HepG2 (cell line): ENCODE results near the gene SLC45A2. TPM values are rescaled to one million over a fixed set of nuclear protein-coding genes. Genes with fewer than 3 reads are reported as not detected.

ENCODE experiments used
- ATAC-seq: fragments of 200-7000 bp; cut with Tn5 transposase; 3 replicates; pipeline ENCODE4 v1.9.1; 2020; ENCODE audit warnings: mild to moderate bottlenecking, moderate library complexity
- BruUV-seq: library from RNA; stranded (reverse); fragments of 400-500 nt; replicated peaks from 2 replicates; lab custom pipeline; 2021; lab: Mats Ljungman, UMichigan
- CTCF ChIA-PET: fragments of 300-600 bp; formaldehyde crosslinking; extraction: SDS; loops from one replicate; lab custom pipeline; 2021; ENCODE audit warnings: low total read pairs, inconsistent platforms, low intra/inter-chr PET ratio; lab: Yijun Ruan, JAX
- POLR2A ChIA-PET: fragments of 350-600 bp; sonication (Branson Sonifier 250); formaldehyde crosslinking; loops from one replicate; lab custom pipeline; 2020; ENCODE audit warnings: antibody characterized with exemption, inconsistent platforms; lab: Yijun Ruan, JAX
- DNase-seq: peaks from one replicate; pipeline ENCODE4 v3.0.0-alpha.2; 2015; ENCODE audit warnings: low spot score
- FAIRE-seq: peaks from 3 replicates; lab custom pipeline; 2011; peaks lifted over from hg19 to GRCh38; lab: Jason Lieb, UNC
- H2AFZ ChIP-seq: one replicate; pipeline ENCODE4 v1.6.1; 2011; ENCODE audit warnings: low read length, inconsistent platforms
- H3K27ac ChIP-seq: fragments of 300-600 bp; 3 replicates; pipeline ENCODE4 v1.8.0; 2011; ENCODE audit warnings: mixed run types, mild to moderate bottlenecking, mixed read lengths, low read length, inconsistent platforms; ENCODE audit not compliant: insufficient read depth; ENCODE audit errors: extremely low read length
- H3K27me3 ChIP-seq, 2 experiments: fragments of 200-600 bp in 1 of 2; 2 replicates in 1 of 2; 3 replicates in 1 of 2; pipeline versions ENCODE4 v1.6.0 to v1.8.0; 2011; ENCODE audit warnings: low read length in 2 of 2, mild to moderate bottlenecking in 2 of 2, moderate library complexity in 2 of 2, inconsistent platforms in 1 of 2; ENCODE audit not compliant: insufficient read depth in 2 of 2, control insufficient read depth in 1 of 2
- H3K36me3 ChIP-seq, 2 experiments: fragments of 200-600 bp in 1 of 2; replicated peaks in 1 of 2; 2 replicates in 1 of 2; 3 replicates in 1 of 2; pipeline versions ENCODE4 v1.5.1 to v1.8.0; 2011; ENCODE audit warnings: low read length in 2 of 2, inconsistent platforms in 1 of 2; ENCODE audit not compliant: insufficient read depth in 2 of 2, control insufficient read depth in 1 of 2
- H3K4me1 ChIP-seq: 2 replicates; pipeline ENCODE4 v1.5.1; 2012; ENCODE audit warnings: low read length, inconsistent platforms; ENCODE audit not compliant: insufficient read depth
- H3K4me2 ChIP-seq: 2 replicates; pipeline ENCODE4 v1.6.0; 2011; ENCODE audit warnings: low read depth, low read length, inconsistent platforms
- H3K4me3 ChIP-seq, 3 experiments: fragments of 200-600 bp in 1 of 3; sonication (generic), shearing (Covaris generic) in 1 of 3; replicated peaks in 1 of 3; 2 replicates each; pipeline ENCODE4 v1.5.1; 2011 to 2016; ENCODE audit warnings: low read length in 3 of 3, inconsistent platforms in 2 of 3, low read depth in 2 of 3, mild to moderate bottlenecking in 2 of 3, control low read depth in 1 of 3, mixed read lengths in 1 of 3; ENCODE audit not compliant: insufficient read depth in 1 of 3
- H3K79me2 ChIP-seq: one replicate; pipeline ENCODE4 v1.6.1; 2011; ENCODE audit warnings: low read length, inconsistent platforms; ENCODE audit not compliant: insufficient read depth
- H3K9ac ChIP-seq: 2 replicates; pipeline ENCODE4 v1.6.0; 2011; ENCODE audit warnings: mild to moderate bottlenecking, low read depth, low read length, inconsistent platforms; ENCODE audit not compliant: insufficient read depth
- H3K9me3 ChIP-seq: 2 replicates; pipeline ENCODE4 v1.5.1; 2012; ENCODE audit warnings: mild to moderate bottlenecking, low read length
- H4K20me1 ChIP-seq: 2 replicates; pipeline ENCODE4 v1.6.0; 2011; ENCODE audit warnings: inconsistent platforms, mild to moderate bottlenecking, low read length, moderate library complexity; ENCODE audit not compliant: insufficient read depth
- ATF7 ChIP-seq, 2 experiments: fragments of 450-650 bp in 1 of 2; sonication (generic) in 1 of 2; formaldehyde crosslinking in 1 of 2; IDR thresholded peaks; 2 replicates each; pipeline versions ENCODE4 v1.4.0 to v1.6.1; 2016 to 2020; ENCODE audit warnings: antibody characterized with exemption in 1 of 2, mild to moderate bottlenecking in 1 of 2, missing genetic modification reagents in 1 of 2
- EP300 ChIP-seq, 3 experiments: sonication (generic) in 1 of 3; formaldehyde crosslinking in 1 of 3; IDR thresholded peaks; 2 replicates each; pipeline versions ENCODE4 v1.5.1 to v1.6.1; 2011 to 2020; ENCODE audit warnings: low read depth in 2 of 3, low read length in 2 of 3, borderline replicate concordance in 1 of 3, improper control_type of control experiment in 1 of 3, mild to moderate bottlenecking in 1 of 3, missing genetic modification reagents in 1 of 3, moderate library complexity in 1 of 3
- GPN1 ChIP-seq: sonication (generic); formaldehyde crosslinking; IDR thresholded peaks from 2 replicates; pipeline ENCODE4 v1.5.1; 2020; ENCODE audit warnings: missing genetic modification reagents, borderline replicate concordance
- HOMEZ ChIP-seq: IDR thresholded peaks from 2 replicates; pipeline ENCODE4 v1.6.1; 2016; ENCODE audit warnings: low read depth
- JARID2 ChIP-seq: sonication (generic); formaldehyde crosslinking; IDR thresholded peaks from 2 replicates; pipeline ENCODE4 v1.8.1; 2023; ENCODE audit warnings: missing genetic modification reagents, inconsistent platforms; ENCODE audit not compliant: insufficient replicate concordance
- KLF15 ChIP-seq: sonication (generic); formaldehyde crosslinking; IDR thresholded peaks from 2 replicates; pipeline ENCODE4 v1.8.1; 2023; ENCODE audit warnings: borderline replicate concordance, mild to moderate bottlenecking, inconsistent platforms, missing genetic modification reagents, mixed read lengths
- NFATC3 ChIP-seq: sonication (generic); formaldehyde crosslinking; IDR thresholded peaks from 2 replicates; pipeline ENCODE4 v1.5.1; 2020; ENCODE audit warnings: mild to moderate bottlenecking, missing genetic modification reagents
- POLR2AphosphoS5 ChIP-seq: IDR thresholded peaks from 2 replicates; pipeline ENCODE4 v1.6.1; 2012; ENCODE audit warnings: low read depth, low read length
- PRPF4 ChIP-seq: fragments of 200-400 bp; formaldehyde crosslinking; IDR thresholded peaks from 2 replicates; pipeline ENCODE4 v1.6.1; 2016; ENCODE audit warnings: low read length, low read depth; ENCODE audit not compliant: poor library complexity, severe bottlenecking
- RAD21 ChIP-seq: fragments of 450-650 bp; formaldehyde crosslinking; IDR thresholded peaks from 2 replicates; pipeline ENCODE4 v1.5.0; 2020; ENCODE audit warnings: mild to moderate bottlenecking
- SOX5 ChIP-seq: IDR thresholded peaks from 2 replicates; pipeline ENCODE4 v1.6.1; 2016; ENCODE audit warnings: borderline replicate concordance
- ZFP36 ChIP-seq: fragments of 150-350 bp; IDR thresholded peaks from 2 replicates; pipeline ENCODE4 v1.6.1; 2018; ENCODE audit warnings: borderline replicate concordance, low read length, low read depth; ENCODE audit not compliant: partially characterized antibody
- ZNF24 ChIP-seq: fragments of 450-650 bp; IDR thresholded peaks from 2 replicates; pipeline ENCODE4 v1.6.1; 2017; ENCODE audit warnings: antibody characterized with exemption, mild to moderate bottlenecking
- ZNF484 ChIP-seq: sonication (generic); formaldehyde crosslinking; IDR thresholded peaks from 2 replicates; pipeline ENCODE4 v1.5.1; 2020; ENCODE audit warnings: mild to moderate bottlenecking, low read depth, missing genetic modification reagents, borderline replicate concordance
- ZNF513 ChIP-seq: sonication (generic); formaldehyde crosslinking; conservative IDR thresholded peaks from 2 replicates; pipeline ENCODE4 v1.5.0; 2020; ENCODE audit warnings: missing genetic modification reagents
- ZNF598 ChIP-seq: sonication (generic); formaldehyde crosslinking; IDR thresholded peaks from 2 replicates; pipeline ENCODE4 v1.5.1; 2020; ENCODE audit warnings: mild to moderate bottlenecking, missing genetic modification reagents, borderline replicate concordance
- ZNF770 ChIP-seq: sonication (generic); formaldehyde crosslinking; IDR thresholded peaks from 2 replicates; pipeline ENCODE4 v1.5.0; 2020; ENCODE audit warnings: mild to moderate bottlenecking, missing genetic modification reagents
- WGBS: methylation state at CpG from one replicate; pipeline ENCODE4 v1.1.6; 2017; ENCODE audit warnings: low lambda C conversion rate; 5-methylcytosine and 5-hydroxymethylcytosine counted together
- in situ Hi-C: cut with HindIII; loops from 2 replicates; pipeline ENCODE4 v1.10.0; 2017; ENCODE audit warnings: low pct_unique_long_range_greater_than_20kb; ENCODE audit not compliant: extremely low pct_ligation_motif_present
- intact Hi-C: fragments of 100-400 bp; cut with micrococcal nuclease; formaldehyde crosslinking; loops from one replicate; pipeline ENCODE4 v1.10.0; 2022; ENCODE audit not compliant: unreplicated experiment
- polyA plus RNA-seq, 8 experiments: library from polyadenylated mRNA; depleted of rRNA in 3 of 8; stranded (reverse) in 7 of 8; unstranded in 1 of 8; fragments of >200 nt; fragmentation: Illumina TruSeq in 4 of 8; extraction: Trizol in 4 of 8; gene quantifications; 2 replicates each; pipeline versions ENCODE4 v1.2.1 to v1.2.3, GENCODE V29; 2011 to 2016; ENCODE audit warnings: low read depth in 4 of 8, missing spikeins in 1 of 8, mixed read lengths in 1 of 8; ENCODE audit not compliant: insufficient read depth in 1 of 8
- total RNA-seq, 5 experiments: library from RNA; depleted of rRNA; stranded (reverse); fragments of >200 nt; fragmentation: Illumina TruSeq; extraction: Trizol; gene quantifications; 2 replicates each; pipeline ENCODE4 v1.2.3, GENCODE V29; 2016; ENCODE audit warnings: low read depth in 1 of 5

Gene SLC45A2
- total and polyA plus RNA-seq, 2 of the 13 experiments (the other 11 are each of a cell fraction or from before 2014, with no cell fraction given): 0.22 to 0.24 TPM

- no peak overlapping the region for H2AFZ ChIP-seq
- no peaks in the 10 kb centered on the region for H3K9me3 ChIP-seq
- H3K9ac ChIP-seq: no peak overlapping the region
- H3K27ac ChIP-seq: no peak overlapping the region
- ATAC-seq (no peak), FAIRE-seq (no peak), DNase-seq (no peak)
- H4K20me1 ChIP-seq: no peaks in the 10 kb centered on the region
- H3K36me3 ChIP-seq: peaks cover 0 to 13% of the 10 kb centered on the region in 2 experiments; a peak in 2 of 5 replicates
- ChIA-PET POLR2A (interaction anchor here (1.8 kb wide), 1 partner anchor 13 kb away, joined by 9 read pairs; the partner anchor contains the start of gene AMACR), CTCF (no interaction called here)
- H3K4me3 ChIP-seq: no peak overlapping the region
- WGBS: 96% methylated on average over 2 of the region's 2 CpGs
- H3K27me3 ChIP-seq: no peaks in the 10 kb centered on the region
- no peak overlapping the region for H3K4me2 ChIP-seq
- in situ Hi-C loops: no loop called here
- intact Hi-C loops: no loop called here
- H3K4me1 ChIP-seq: peaks cover 10% of the 10 kb centered on the region
- no peaks in the 10 kb centered on the region for H3K79me2 ChIP-seq
- BruUV-seq: no TSS peak
- TF ChIP-seq ZNF513 (CRISPR knock-in tag): no peak
- TF ChIP-seq PRPF4: no peak
- no peak for TF ChIP-seq ZNF770 (CRISPR knock-in tag)
- TF ChIP-seq ZNF598 (CRISPR knock-in tag): no peak
- no peak for TF ChIP-seq ZNF484 (CRISPR knock-in tag)
- TF ChIP-seq HOMEZ: no peak
- no peak for TF ChIP-seq ZNF24
- no peak for TF ChIP-seq POLR2AphosphoS5
- TF ChIP-seq NFATC3 (CRISPR knock-in tag): no peak
- no peak for TF ChIP-seq KLF15 (CRISPR knock-in tag)
- TF ChIP-seq ATF7 (IDR thresholded peaks at IDR 0.05): no peak
- TF ChIP-seq ATF7 (CRISPR knock-in tag; IDR thresholded peaks at IDR 0.05): no peak
- no peak for TF ChIP-seq EP300 (IDR thresholded peaks at IDR 0.05; ENCODE audit: low read depth in 2 of 2, low read length in 2 of 2)
- TF ChIP-seq EP300 (CRISPR knock-in tag; IDR thresholded peaks at IDR 0.05; ENCODE audit: borderline replicate concordance): no peak
- TF ChIP-seq RAD21 (CRISPR knock-in tag): no peak
- no peak for TF ChIP-seq SOX5
- TF ChIP-seq GPN1: no peak
- TF ChIP-seq ZFP36: no peak
- no peak for TF ChIP-seq JARID2 (CRISPR knock-in tag)
Measured at GRCh38 chr5:34021334-34021733, 36.8 kb upstream of the SLC45A2 start.
